Esophagus squamous epithelium (tissue), 5 donors: ENCODE measurements around the gene COX7A2L. TPM values are rescaled to one million over a fixed set of nuclear protein-coding genes. Genes with fewer than 3 reads are reported as not detected.
"Not testable (repeated sequence)": the region's sequence is repeated elsewhere in the genome, so short reads cannot be mapped to it uniquely, and the experiment has no call there.

Experiments used
- DNase-seq: peaks from one replicate; lab custom pipeline; 2025; lab: John Stamatoyannopoulos, UW
- H3K27ac ChIP-seq, 4 donors: fragments of 200-600 bp; sonication (generic); one replicate each; pipeline ENCODE4 v1.5.1; 2016 to 2019; ENCODE audit warnings: mild to moderate bottlenecking in 1 of 4
- H3K27me3 ChIP-seq, 4 donors: fragments of 200-600 bp; sonication (generic); 1 replicate in 3 of 4; 2 replicates in 1 of 4; pipeline versions ENCODE4 v1.5.1 to v1.6.0; 2017 to 2021; ENCODE audit warnings: antibody characterized with exemption in 1 of 4
- H3K36me3 ChIP-seq, 3 donors: fragments of 200-600 bp; sonication (generic); one replicate each; pipeline ENCODE4 v1.5.1; 2016 to 2019
- H3K4me1 ChIP-seq, 3 donors: fragments of 200-600 bp; sonication (generic); one replicate each; pipeline ENCODE4 v1.5.1; 2017 to 2019
- H3K4me3 ChIP-seq, 4 donors: fragments of 200-600 bp; sonication (generic); 1 replicate in 3 of 4; 2 replicates in 1 of 4; pipeline ENCODE4 v1.5.1; 2016 to 2019; ENCODE audit warnings: mild to moderate bottlenecking in 2 of 4, moderate library complexity in 1 of 4
- H3K9me3 ChIP-seq, 3 donors: fragments of 200-600 bp; sonication (generic); one replicate each; pipeline ENCODE4 v1.5.1; 2016 to 2019
- CTCF ChIP-seq, 6 experiments: fragments of 450-650 bp in 4 of 6; fragments of 200-600 bp in 2 of 6; sonication (generic) in 2 of 6; IDR thresholded peaks; one replicate each; pipeline ENCODE4 v1.5.1; 2016 to 2019; ENCODE audit warnings: antibody characterized with exemption in 6 of 6, mild to moderate bottlenecking in 4 of 6, moderate library complexity in 4 of 6
- POLR2A ChIP-seq, 4 donors: fragments of 450-650 bp; IDR thresholded peaks; one replicate each; pipeline ENCODE4 v1.6.1; 2017; ENCODE audit warnings: antibody characterized with exemption in 4 of 4, mild to moderate bottlenecking in 4 of 4, moderate library complexity in 3 of 4
- WGBS, 2 donors: methylation state at CpG; one replicate each; pipeline ENCODE4 v1.1.5; 2018; 5-methylcytosine and 5-hydroxymethylcytosine counted together
- intact Hi-C: fragments of 100-400 bp; cut with DNase I; formaldehyde crosslinking; loops from one replicate; pipeline ENCODE4 v1.15.0; 2022
- total RNA-seq, 4 donors: library from RNA; depleted of rRNA; stranded (reverse); fragments of >200 nt; gene quantifications; one replicate each; pipeline ENCODE4 v1.1.0, GENCODE V29; 2016
- donor health status: DM: yes; HTN: yes; CAD: no.

The COX7A2L gene
- total RNA-seq, 4 donors from 2014 or later, result 51.3 to 152 (median 104) TPM

GRCh38 chr2:42350434-42351063, 10.5 kb downstream of the COX7A2L start:
- Histone ChIP-seq H3K4me1 (peaks cover 0 to 23% (median 0%) of the 10 kb centered on the region in 3 donors), H3K4me3 (no peak overlapping the region), H3K36me3 (peaks cover 0 to 79% (median 9%) of the 10 kb centered on the region in 3 donors), H3K9me3 (no peaks in the 10 kb centered on the region), H3K27me3 (no peaks in the 10 kb centered on the region), H3K27ac (no peak overlapping the region)
- 72 to 76% methylated on average over 3 of the region's 3 CpGs for WGBS, 2 donors
- DNase-seq, result no peak
- no peak for TF ChIP-seq POLR2A (IDR thresholded peaks at IDR 0.05)
- no peak for TF ChIP-seq CTCF (IDR thresholded peaks at IDR 0.05)
- intact Hi-C loops, result no loop called here

GRCh38 chr2:42348113-42348805, 12.8 kb downstream of the COX7A2L start:
- TF ChIP-seq CTCF (IDR thresholded peaks at IDR 0.05) (no peak), POLR2A (IDR thresholded peaks at IDR 0.05) (no peak)
- H3K4me1 ChIP-seq, result peaks cover 0 to under 1% (median 0%) of the 10 kb centered on the region in 3 donors
- no peak overlapping the region for H3K4me3 ChIP-seq
- no peaks in the 10 kb centered on the region for H3K9me3 ChIP-seq
- WGBS, 2 donors, result 91 to 94% methylated on average over 8 of the region's 8 CpGs
- H3K27ac ChIP-seq, result no peak overlapping the region
- intact Hi-C loops, result no loop called here
- DNase-seq, result no peak
- peaks cover 0 to 96% (median 9%) of the 10 kb centered on the region in 3 donors for H3K36me3 ChIP-seq
- H3K27me3 ChIP-seq, result no peaks in the 10 kb centered on the region

DNA sequence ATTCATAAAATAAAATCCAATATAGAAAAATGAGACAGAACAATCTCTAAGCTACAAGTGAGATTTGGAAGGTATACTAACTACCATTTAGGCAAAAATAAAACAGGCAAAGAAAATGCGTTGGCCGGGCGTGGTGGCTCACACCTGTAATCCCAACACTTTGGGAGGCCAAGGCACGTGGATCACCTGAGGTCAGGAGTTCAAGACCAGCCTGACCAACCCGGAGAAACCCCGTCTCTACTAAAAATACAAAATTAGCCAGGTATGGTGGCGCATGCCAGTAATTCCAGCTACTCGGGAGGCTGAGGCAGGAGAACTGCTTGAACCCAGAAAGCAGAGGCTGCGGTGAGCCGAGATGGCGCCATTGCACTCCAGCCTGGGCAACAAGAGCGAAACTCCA, 13.5 kb downstream of the COX7A2L start:
- intact Hi-C loops, H3K4me1 ChIP-seq: not testable (repeated sequence)
- H3K36me3 ChIP-seq, result peaks cover 0 to 88% (median 9%) of the 10 kb centered on the region in 3 donors

GRCh38 chr2:42346856-42347255, 14.2 kb downstream of the COX7A2L start:
- intact Hi-C loops, H3K27me3 ChIP-seq, H3K27ac ChIP-seq, H3K9me3 ChIP-seq, H3K4me3 ChIP-seq, DNase-seq: not testable (repeated sequence)
- peaks cover 0 to 82% (median 7%) of the 10 kb centered on the region in 3 donors for H3K36me3 ChIP-seq
- 94 to 97% methylated on average over 6 of the region's 6 CpGs for WGBS, 2 donors
- H3K4me1 ChIP-seq, result peaks cover 0 to 14% (median 8%) of the 10 kb centered on the region in 3 donors

More for the DNA sequence above, 13.5 kb downstream of the COX7A2L start:
- not testable (repeated sequence) for H3K4me3 ChIP-seq, H3K27ac ChIP-seq, H3K9me3 ChIP-seq, DNase-seq, H3K27me3 ChIP-seq
- 95% methylated on average over 12 of the region's 12 CpGs for WGBS, 2 donors

GRCh38 chr2:42345986-42346385, 15.0 kb downstream of the COX7A2L start:
- no peaks in the 10 kb centered on the region for H3K27me3 ChIP-seq
- intact Hi-C loops, result no loop called here
- no peak for DNase-seq
- peaks cover 0 to 81% (median 4%) of the 10 kb centered on the region in 3 donors for H3K36me3 ChIP-seq
- H3K27ac ChIP-seq, result no peak overlapping the region
- 83 to 96% methylated on average over 3 to 4 of the region's 4 CpGs for WGBS, 2 donors
- H3K9me3 ChIP-seq, result no peaks in the 10 kb centered on the region
- no peak overlapping the region for H3K4me3 ChIP-seq
- H3K4me1 ChIP-seq, result peaks cover 0 to 17% (median 8%) of the 10 kb centered on the region in 3 donors
- TF ChIP-seq POLR2A (IDR thresholded peaks at IDR 0.05) (no peak), CTCF (IDR thresholded peaks at IDR 0.05) (no peak)

DNA sequence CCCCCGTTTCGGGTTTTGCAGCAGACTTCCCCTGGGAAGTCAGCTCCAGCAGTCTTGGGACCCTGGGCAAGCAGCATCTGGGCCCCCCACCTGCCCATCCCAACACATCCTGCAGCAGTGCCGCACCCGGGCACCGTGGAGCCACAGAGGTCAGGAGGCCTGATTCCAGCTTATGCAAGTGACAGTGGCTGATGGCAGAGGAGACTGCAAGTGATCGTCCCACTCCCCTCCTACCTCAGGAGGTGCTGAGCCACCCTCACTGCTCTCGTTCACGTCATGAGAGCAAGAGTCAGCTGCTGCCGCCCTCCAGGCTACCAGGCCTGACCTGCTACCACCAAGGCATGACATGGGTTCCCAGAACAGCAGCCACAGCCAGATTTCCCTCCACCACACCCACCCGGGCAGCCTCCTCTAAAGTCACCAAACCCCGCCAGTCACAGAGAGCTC, 18.2 kb downstream of the COX7A2L start:
- WGBS, 2 donors, result 71% methylated on average over 4 of the region's 11 CpGs; no CpG with 5 or more reads in 1 of the 2 donors
- H3K4me1 ChIP-seq, result peaks cover 0 to 17% (median 8%) of the 10 kb centered on the region in 3 donors
- H3K27ac ChIP-seq, result peak overlapping the region in 2 of 4 donors; percentile 23 to 63
- intact Hi-C loops, result no loop called here
- no peaks in the 10 kb centered on the region for H3K27me3 ChIP-seq
- no peak overlapping the region for H3K4me3 ChIP-seq
- no peak for TF ChIP-seq CTCF (IDR thresholded peaks at IDR 0.05)
- TF ChIP-seq POLR2A (IDR thresholded peaks at IDR 0.05), result no peak
- no peaks in the 10 kb centered on the region for H3K9me3 ChIP-seq
- H3K36me3 ChIP-seq, result peaks cover 0 to 82% (median 16%) of the 10 kb centered on the region in 3 donors
- DNase-seq, result no peak
